DMS 273 (cell line): ENCODE data around the gene AARS2.

Source experiments
- DNase-seq: peaks from one replicate; lab custom pipeline; 2025; ENCODE audit not compliant: unreplicated experiment; lab: John Stamatoyannopoulos, UW

The AARS2 gene

GRCh38 chr6:44250067-44250717 lies 63.0 kb downstream of the AARS2 start:
- no peak for DNase-seq
